Esophagus mucosa (tissue), 1 donor: ENCODE measurements around the gene STXBP3. TPM values are rescaled to one million over a fixed set of nuclear protein-coding genes. Genes with fewer than 3 reads are reported as not detected.
"Not testable (repeated sequence)": the region's sequence is repeated elsewhere in the genome, so short reads cannot be mapped to it uniquely, and the experiment has no call there.

ENCODE experiments used
- ATAC-seq: fragments of 200-7000 bp; cut with Tn5 transposase; one replicate; pipeline ENCODE4 v1.9.1; 2020
- total RNA-seq: library from RNA; stranded (reverse); gene quantifications from one replicate; pipeline ENCODE4 v1.2.4, GENCODE V29; 2023
- donor health status: DM: yes; HTN: yes; CAD: no.

STXBP3 gene
- total RNA-seq, 1 donor from 2014 or later: 25.5 TPM

DNA sequence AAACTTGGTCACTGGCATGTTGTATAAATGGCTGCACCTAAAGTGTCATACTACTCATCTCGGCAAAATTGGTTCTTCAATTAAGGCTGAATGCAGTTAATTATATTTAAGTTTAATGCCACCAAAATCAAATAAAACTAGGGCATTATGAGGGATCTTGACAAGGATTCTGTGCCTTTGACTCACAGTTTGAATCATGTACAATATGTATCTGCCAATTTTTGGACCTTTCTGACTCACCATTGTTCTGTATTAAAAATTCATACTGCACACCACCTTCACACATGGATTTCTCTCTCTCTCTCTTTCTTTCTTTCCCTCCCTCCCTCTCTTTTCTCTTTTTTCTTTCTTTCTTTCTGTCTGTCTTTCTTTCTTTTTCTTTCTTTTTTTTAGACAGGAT lies 14.1 kb upstream of the STXBP3 start:
- ATAC-seq: no peak

DNA sequence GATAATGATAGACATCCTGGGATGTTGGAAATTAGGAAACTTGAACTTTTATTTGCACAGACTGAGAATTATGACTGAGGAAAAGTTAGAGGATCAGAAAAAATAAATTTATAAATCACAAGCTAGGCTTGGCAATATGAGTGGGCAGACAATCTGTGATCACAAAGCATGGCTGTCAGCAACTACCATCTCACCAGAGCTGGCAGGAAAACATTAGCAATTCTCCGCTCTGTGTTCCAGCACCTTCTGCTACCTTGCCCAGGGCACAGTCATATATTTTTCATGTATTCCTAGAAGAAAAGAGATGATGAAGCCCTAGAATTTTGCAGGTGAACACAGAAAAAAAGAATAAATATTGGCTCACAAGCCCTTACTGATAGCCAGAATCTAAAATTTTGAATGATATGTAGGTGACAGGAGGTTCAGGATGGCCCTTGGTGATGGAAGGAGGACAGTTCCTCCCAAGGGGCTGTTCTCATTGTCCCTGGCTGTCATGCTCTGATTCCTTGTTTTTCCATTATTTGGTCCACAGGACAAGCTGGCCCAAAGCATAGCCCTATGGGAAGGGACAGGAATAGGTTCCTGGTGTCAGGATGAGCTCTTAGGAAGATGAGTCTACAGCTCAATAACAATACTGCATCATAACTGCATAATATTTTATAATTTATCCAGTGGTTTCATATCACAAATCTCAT lies 12.2 kb upstream of the STXBP3 start:
- no peak for ATAC-seq

DNA sequence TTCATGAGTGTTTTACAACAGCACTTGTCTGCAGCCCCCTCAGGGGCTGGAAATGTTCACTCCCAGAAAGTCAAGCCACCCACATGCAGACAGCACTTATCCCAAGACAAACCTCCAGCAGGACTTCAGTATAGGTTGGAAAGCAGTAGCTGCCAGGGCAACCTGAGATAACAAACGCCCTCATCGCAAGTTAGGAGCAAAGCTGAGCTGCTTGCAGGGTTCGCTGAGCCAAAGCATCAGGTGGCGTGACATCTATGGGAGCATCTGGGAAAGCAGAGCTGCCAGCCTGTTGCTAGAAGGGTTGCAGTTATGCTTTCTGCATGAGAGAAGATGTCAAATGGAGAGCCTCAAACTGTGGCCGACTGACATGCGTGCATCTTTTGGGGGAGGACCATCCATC lies 4.2 kb upstream of the STXBP3 start:
- no peak for ATAC-seq

DNA sequence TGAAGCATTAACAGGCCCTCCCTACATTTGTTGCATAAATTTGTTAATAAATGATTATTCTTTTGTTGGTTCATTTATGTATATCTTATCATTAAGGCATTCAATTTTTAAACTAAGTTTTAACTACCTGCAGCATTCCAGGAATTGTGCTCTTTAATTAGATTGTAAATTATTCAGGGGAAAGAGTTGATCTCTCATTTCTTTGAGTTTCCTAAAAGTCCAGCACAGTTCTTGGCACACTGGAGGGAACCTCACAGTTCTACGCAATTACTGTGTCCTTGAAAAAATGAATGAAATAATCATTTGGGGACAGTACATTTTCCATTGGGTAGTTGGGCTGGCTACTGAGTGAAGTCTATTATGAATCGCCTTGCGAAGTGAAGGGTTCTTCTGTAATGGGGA lies 493 bp upstream of the STXBP3 start:
- no peak for ATAC-seq

DNA sequence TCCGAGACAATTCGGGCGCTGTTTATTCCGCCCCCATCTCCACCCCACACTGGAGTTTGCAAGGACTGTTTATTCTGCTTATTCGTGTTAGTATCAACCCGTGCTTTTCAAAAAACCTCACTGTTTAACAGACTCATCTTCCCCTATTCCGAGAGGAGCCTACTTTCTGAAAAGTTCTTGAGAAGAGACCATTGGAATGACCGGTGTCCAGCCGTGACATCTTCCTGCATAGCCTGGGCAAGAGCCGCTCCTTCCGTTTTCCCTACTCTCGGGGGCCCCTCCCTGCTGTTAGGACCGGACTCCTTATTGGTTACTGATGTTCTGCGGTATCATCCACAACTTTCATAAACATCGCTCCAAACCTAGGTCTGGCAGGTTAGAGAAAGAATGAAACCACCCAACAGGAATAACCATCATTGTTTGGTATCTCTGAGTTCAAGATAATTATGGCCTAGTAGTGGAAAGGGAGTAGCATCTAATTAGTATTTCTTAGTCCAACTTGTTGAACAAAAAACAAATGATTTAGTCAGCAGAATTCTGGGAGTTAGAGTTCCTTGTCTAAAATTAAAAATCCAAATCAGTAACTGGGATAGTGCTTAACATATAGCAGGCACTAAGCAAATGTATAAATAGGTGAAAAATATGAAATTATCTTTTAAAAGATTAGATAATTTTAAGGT lies 837 bp downstream of the STXBP3 start:
- peak; percentile 64 for ATAC-seq

DNA sequence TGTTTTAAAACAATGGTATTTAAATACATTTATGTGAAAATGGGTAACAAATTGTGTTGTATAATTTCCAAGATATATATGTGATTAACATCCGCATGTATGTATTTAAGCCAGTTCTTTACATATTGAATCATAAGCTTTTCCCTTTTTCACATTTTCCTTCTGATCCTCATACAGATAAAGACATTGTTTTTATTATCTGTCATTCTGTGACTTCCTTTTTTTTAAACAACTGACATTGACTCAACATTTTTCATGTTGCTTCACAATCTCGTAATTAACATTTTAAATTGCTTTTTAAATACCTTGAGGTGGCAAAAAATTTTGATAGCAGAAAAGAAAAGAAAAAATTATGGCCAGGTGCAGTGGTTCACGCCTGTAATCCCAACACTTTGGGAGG lies 1.4 kb downstream of the STXBP3 start:
- ATAC-seq: no peak

- no peak for ATAC-seq
Observed at GRCh38 chr1:108749081-108749480, 2.6 kb downstream of the STXBP3 start.

GRCh38 chr1:108750476-108751181 lies 4.2 kb downstream of the STXBP3 start:
- ATAC-seq: no peak

GRCh38 chr1:108753363-108753762 lies 6.9 kb downstream of the STXBP3 start:
- no peak for ATAC-seq

DNA sequence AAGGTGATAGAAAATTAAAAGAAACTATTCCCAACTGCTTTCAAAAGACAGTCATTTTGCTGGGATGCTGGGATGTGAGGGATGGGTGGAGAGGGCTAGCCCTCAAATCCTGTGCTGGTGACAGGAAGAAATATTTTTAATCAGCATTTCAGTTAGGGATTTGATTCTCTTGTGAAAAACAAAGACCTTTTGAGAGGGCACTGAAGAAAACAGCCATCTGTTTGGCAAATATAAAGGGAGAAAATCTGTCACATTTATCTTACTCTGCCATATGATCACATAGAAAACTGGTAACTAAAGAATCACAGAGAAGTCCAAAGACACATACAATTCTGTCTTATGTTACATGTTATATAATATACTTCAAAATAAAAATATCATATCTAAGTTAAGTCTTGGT lies 12.3 kb downstream of the STXBP3 start:
- ATAC-seq: no peak

- ATAC-seq: no peak
Observed at GRCh38 chr1:108767115-108767514, 20.6 kb downstream of the STXBP3 start.

- ATAC-seq: no peak
Observed at GRCh38 chr1:108767708-108768107, 21.2 kb downstream of the STXBP3 start.

GRCh38 chr1:108777839-108778238 lies 31.4 kb downstream of the STXBP3 start:
- no peak for ATAC-seq

- ATAC-seq: no peak
Observed at GRCh38 chr1:108779455-108779854, 33.0 kb downstream of the STXBP3 start.

GRCh38 chr1:108780937-108781574 lies 34.6 kb downstream of the STXBP3 start:
- no peak for ATAC-seq

GRCh38 chr1:108781575-108781944 lies 35.1 kb downstream of the STXBP3 start:
- ATAC-seq: not testable (repeated sequence)

DNA sequence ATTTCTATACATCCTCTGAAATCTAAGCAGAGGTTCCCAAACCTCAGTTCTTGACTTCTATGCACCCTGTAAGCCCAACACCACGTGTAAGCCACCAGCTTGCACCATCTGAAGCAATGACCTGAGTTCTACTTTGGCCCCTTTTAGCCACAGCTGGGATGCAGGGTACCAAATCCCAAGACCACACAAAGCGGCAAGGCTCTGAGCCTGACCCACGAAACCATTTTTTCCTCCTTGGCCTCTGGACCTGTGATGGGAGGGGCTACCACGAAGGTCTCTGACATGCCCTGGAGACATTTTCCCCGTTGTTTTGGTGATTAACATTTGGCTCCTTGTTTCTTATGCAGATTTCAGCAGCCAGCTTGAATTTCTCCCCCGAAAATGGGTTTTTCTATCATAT lies 38.8 kb downstream of the STXBP3 start:
- no peak for ATAC-seq

GRCh38 chr1:108785880-108786279 lies 39.4 kb downstream of the STXBP3 start:
- no peak for ATAC-seq

DNA sequence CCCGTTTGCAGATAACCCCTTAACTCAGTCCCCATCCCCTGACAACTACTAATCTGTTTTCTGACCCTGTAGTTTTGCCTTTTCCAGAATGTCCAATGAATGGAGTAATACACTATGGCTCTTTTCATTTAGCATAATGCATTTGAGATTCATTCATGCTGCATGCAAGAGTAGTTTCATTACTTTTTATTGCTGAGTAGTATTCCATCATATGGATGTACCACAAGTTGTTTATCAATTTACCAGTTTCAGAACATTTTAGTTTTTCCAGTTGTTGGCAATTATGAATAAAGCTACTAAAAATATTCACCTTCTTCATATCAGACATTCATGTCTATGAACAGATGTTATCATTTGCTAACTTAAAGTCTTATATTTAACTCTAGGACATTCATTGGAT lies 45.3 kb downstream of the STXBP3 start:
- no peak for ATAC-seq

DNA sequence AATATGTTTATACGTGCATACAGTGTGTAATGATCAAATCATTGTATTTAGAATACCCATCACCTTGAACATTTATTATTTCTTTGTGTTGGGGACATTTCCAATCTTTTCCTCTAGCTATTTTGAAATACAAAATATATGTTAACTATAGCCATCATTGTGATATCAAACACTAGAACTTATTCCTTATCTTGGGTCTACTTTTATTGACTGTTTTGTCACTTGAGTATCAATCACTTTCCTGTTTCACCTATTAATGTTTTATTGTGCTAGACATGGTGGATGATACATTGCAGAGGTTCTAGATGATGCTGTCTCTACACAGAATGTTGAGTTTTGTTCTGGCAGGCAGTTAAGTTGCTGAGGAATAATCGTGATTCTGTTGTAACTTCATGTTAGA lies 45.9 kb downstream of the STXBP3 start:
- no peak for ATAC-seq

GRCh38 chr1:108799001-108799400 lies 52.5 kb downstream of the STXBP3 start:
- ATAC-seq: no peak

DNA sequence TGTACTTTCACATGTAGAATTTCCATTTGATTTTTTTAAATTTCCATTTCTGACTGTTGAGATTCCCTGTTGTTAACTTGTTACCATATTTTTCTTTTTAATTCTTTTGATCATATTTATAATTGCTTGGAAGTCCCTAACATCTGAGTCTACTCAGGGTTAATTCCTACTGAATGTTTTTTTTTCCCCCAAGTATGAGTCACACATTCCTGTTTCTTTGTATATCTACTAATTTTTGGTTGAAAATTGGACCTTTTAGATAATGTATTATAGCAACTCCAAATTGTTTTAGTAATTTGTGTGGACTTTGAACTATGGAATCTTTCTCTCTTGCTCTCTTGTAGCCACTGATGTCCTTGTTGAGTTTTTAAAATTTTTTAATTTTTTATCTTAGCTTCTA lies 54.6 kb downstream of the STXBP3 start:
- ATAC-seq: no peak

- no peak for ATAC-seq
Observed at GRCh38 chr1:108803548-108803947, 57.1 kb downstream of the STXBP3 start.
